GM10266 (cell line): ENCODE data around the gene CLASRP.

Source experiments
- DNase-seq: peaks from one replicate; pipeline ENCODE4 v3.0.0; 2012; ENCODE audit errors: extremely low spot score
- TF ChIP-seq, protein P1 (sequence below): IDR thresholded peaks from 2 replicates; pipeline ENCODE4 v1.5.1; 2012; ENCODE audit warnings: mild to moderate bottlenecking, low read depth; ENCODE audit not compliant: control insufficient read depth, insufficient read depth; ENCODE audit errors: missing control alignments

The CLASRP gene

DNA sequence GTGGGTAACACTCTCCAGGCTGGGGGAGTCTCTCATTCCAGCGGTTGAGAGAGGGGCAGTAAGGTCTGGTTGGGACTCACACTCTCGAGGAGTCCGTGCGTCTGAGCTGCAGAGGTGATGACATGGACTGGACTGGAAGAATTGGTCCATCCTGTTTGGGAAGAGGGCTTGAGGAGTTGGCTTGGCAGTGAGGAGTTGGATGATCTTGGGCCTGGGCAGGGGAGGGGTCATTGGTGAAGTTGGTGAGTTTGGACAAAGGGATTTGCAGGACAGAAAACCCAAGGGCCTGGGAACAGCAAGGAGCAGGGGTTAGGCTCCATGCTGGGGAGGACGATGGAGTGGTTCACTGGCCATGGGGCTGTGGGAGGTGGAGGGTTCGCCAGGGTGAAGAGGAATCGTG lies 57.9 kb downstream of the CLASRP start:
- no peak for DNase-seq
- TF ChIP-seq, protein P1, sequence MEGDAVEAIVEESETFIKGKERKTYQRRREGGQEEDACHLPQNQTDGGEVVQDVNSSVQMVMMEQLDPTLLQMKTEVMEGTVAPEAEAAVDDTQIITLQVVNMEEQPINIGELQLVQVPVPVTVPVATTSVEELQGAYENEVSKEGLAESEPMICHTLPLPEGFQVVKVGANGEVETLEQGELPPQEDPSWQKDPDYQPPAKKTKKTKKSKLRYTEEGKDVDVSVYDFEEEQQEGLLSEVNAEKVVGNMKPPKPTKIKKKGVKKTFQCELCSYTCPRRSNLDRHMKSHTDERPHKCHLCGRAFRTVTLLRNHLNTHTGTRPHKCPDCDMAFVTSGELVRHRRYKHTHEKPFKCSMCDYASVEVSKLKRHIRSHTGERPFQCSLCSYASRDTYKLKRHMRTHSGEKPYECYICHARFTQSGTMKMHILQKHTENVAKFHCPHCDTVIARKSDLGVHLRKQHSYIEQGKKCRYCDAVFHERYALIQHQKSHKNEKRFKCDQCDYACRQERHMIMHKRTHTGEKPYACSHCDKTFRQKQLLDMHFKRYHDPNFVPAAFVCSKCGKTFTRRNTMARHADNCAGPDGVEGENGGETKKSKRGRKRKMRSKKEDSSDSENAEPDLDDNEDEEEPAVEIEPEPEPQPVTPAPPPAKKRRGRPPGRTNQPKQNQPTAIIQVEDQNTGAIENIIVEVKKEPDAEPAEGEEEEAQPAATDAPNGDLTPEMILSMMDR, result no peak

GRCh38 chr19:45097450-45097775 lies 58.6 kb downstream of the CLASRP start:
- no peak for DNase-seq
- TF ChIP-seq, protein P1, result no peak

DNA sequence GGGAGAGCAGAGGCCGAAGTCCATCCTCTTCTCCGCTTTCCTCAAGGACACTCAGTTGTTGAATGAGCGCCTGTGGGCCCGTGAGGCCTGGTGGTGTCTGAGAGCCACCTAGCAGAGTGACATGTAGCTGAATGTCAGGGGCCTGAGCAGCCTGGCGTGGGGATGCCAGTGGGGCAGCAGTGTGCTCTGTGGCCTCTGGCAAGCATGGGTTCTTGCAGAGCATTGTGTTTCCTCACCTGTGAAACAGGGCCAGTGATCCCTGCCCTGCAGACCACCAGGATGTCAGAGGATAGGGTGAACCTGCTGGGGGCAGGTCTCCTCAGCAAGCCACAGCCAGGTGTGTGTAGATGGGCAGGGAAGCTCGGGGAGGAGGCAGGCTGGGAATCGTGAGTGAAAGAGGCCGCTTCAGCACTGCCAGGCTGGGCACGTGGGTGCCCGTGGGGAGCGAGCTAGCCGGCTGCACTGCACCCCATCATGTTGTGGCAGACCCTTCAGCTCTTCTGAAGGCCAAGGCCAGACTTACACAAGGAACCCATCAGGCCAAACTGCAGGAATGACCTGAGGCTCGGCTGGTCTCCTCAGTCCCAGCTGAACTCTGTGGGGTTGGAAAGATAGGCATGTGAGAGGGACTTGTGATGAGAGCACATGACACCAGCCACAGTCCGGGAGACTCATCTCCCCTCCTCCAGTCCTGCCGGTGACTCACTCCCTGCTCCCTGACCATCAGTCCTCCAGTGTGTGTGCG lies 59.1 kb downstream of the CLASRP start:
- no peak for DNase-seq
- TF ChIP-seq, protein P1, result no peak

GRCh38 chr19:45098521-45099466 lies 59.9 kb downstream of the CLASRP start:
- DNase-seq, result no peak
- TF ChIP-seq, protein P1, result no peak

GRCh38 chr19:45099467-45100191 lies 60.8 kb downstream of the CLASRP start:
- TF ChIP-seq, protein P1, result no peak
- DNase-seq, result no peak

DNA sequence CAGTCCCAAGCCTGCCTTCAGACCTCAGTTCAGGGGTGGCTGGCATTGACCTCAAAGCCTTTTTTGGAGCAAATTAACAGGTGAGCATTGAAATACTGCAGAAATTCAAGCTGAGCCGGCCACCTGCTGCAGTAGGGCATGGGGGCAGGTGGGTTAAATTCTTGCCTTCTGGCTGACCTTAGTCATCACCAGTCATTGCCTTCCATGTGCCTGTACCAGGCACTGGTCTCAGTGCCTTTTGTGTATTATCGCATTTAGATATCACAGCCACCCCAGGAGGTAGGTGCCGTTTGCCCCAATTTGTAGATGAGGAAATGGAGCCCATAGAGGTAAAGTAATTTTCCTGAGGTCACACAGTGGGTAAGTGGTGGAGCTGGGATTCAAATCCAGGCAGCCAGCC lies 61.4 kb downstream of the CLASRP start:
- TF ChIP-seq, protein P1, result no peak
- DNase-seq, result no peak

GRCh38 chr19:45100846-45101252 lies 62.0 kb downstream of the CLASRP start:
- TF ChIP-seq, protein P1, result no peak
- DNase-seq, result no peak
